ENCODE data around the gene SLC27A6. TPM values are rescaled to one million over a fixed set of nuclear protein-coding genes. Genes with fewer than 3 reads are reported as not detected.

Gene SLC27A6
- total and polyA plus RNA-seq, 2 experiments from 2014 or later = 2.0 to 4.8 TPM

- H2AFZ ChIP-seq = no peak overlapping the region
- H3K4me2 ChIP-seq = no peak overlapping the region
- no peak for ATAC-seq
- H3K4me3 Mint-ChIP-seq = no peak overlapping the region
- no peaks in the 10 kb centered on the region for H3K36me3 Mint-ChIP-seq (ENCODE audit: low read depth)
- no peaks in the 10 kb centered on the region for H4K20me1 ChIP-seq (replicated peaks; ENCODE audit: insufficient read depth)
- H3K4me1 Mint-ChIP-seq = no peaks in the 10 kb centered on the region
- no peaks in the 10 kb centered on the region for H3K9me2 ChIP-seq (ENCODE audit: insufficient read depth)
- no peaks in the 10 kb centered on the region for H3K27me3 ChIP-seq (ENCODE audit: insufficient read depth)
- no peaks in the 10 kb centered on the region for H3K36me3 ChIP-seq (ENCODE audit: insufficient read depth)
- no peaks in the 10 kb centered on the region for H3F3A ChIP-seq (replicated peaks; ENCODE audit: low read depth)
- no peaks in the 10 kb centered on the region for H3K9me3 Mint-ChIP-seq
- TF ChIP-seq ZNF462 (CRISPR knock-in tag; IDR thresholded peaks at IDR 0.05) (no peak), STAT1 (IDR thresholded peaks at IDR 0.05; ENCODE audit: unreplicated experiment) (no peak), ETS1 (IDR thresholded peaks at IDR 0.05) (no peak), NANOG (IDR thresholded peaks at IDR 0.05; ENCODE audit: borderline replicate concordance) (no peak), CREB1 (CRISPR knock-in tag; IDR thresholded peaks at IDR 0.05; ENCODE audit: low read depth) (no peak), ZNF114 (CRISPR knock-in tag; IDR thresholded peaks at IDR 0.05) (no peak), REST (IDR thresholded peaks at IDR 0.05; ENCODE audit: unreplicated experiment) (no peak), EZH2 (IDR thresholded peaks at IDR 0.05; ENCODE audit: low read depth, unreplicated experiment) (no peak), EZH2phosphoT487 (IDR thresholded peaks at IDR 0.05; ENCODE audit: unreplicated experiment) (no peak), CTCF (conservative IDR thresholded peaks at IDR 0.05; ENCODE audit: low read depth in 2 of 2) (no peak), ZNF331 (CRISPR knock-in tag; IDR thresholded peaks at IDR 0.05; ENCODE audit: low read depth) (no peak), POLR2AphosphoS5 (IDR thresholded peaks at IDR 0.05; ENCODE audit: low read depth) (no peak), JUNB (IDR thresholded peaks at IDR 0.05; ENCODE audit: unreplicated experiment) (no peak)
- H3K27me3 Mint-ChIP-seq (ENCODE audit: insufficient read depth, low read depth, poor library complexity) = no peaks in the 10 kb centered on the region
- DNase-seq (ENCODE audit: low spot score) = no peak
- H3K79me2 ChIP-seq (replicated peaks; ENCODE audit: insufficient read depth) = no peaks in the 10 kb centered on the region
- no peak overlapping the region for H3K4me3 ChIP-seq
- no peak overlapping the region for H3K27ac Mint-ChIP-seq
- H3K27ac ChIP-seq (ENCODE audit: low read depth) = no peak overlapping the region
- no peaks in the 10 kb centered on the region for H3K4me1 ChIP-seq (ENCODE audit: insufficient read depth)
Observed at GRCh38 chr5:128925973-128926372, 39.3 kb upstream of the SLC27A6 start.

Data from GM23338 (cell line).